TTC549 (cell line): ENCODE measurements around the gene LAMA3.

Source experiments
- FAIRE-seq: peaks from 2 replicates; lab custom pipeline; 2012; peaks lifted over from hg19 to GRCh38; lab: Jason Lieb, UNC

LAMA3 gene

GRCh38 chr18:23689031-23689615 is at the start of gene LAMA3:
Gene LAMA3, plus strand, starts transcription at chr18:23689453. Its CDS starts 231 bp downstream, at chr18:23689684.
- no peak for FAIRE-seq

DNA sequence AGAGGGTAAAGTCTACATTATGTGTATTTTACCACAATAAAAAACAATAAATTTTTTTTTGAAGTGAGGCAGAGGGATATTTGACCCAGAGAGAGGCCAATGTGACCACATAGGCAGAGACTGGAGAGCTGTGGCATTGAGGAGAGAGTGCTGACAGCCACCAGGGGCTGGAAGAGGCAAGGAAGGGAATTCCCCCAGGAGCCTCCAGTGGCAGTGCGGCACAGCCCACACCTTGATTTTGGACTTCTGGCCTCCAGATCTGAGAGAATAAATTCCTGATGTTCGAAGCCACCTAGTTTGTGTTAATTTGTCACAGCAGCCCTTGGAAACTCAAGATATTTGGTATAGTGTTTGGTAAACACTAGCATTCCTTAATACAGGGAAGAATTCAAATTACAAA is 49.2 kb upstream of the LAMA3 start:
- FAIRE-seq = no peak

DNA sequence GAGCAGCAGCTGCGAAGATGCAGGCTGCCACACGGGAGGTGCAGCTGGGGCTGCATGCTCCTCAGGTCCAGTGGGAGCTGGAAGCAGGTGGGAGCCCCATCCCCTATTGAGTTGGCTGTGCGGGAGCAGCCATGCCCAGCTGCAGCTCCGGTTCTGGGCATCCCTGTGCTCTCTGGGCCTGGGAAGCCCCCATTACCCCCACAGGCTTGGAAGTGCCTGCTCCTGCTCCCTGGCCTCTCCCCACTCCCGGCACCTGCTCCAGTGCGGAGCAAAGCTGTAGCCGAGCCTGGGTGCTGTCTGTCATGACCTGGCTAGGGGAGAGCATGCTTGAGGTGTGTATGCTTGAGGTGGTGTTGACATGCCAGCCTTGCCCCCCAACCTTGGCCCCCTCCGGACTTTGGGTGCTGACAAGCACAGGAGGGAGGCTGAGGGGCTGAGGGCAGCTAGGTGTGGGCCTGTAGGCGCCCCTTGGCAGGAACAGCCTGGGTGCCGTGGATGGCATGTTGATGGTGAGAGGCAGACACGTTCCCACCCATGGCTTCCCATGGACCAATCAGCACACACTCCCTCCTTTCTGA is 48.0 kb upstream of the LAMA3 start:
- no peak for FAIRE-seq

- no peak for FAIRE-seq
These were observed 47.2 kb upstream of the LAMA3 start for GRCh38 chr18:23641937-23642666.

DNA sequence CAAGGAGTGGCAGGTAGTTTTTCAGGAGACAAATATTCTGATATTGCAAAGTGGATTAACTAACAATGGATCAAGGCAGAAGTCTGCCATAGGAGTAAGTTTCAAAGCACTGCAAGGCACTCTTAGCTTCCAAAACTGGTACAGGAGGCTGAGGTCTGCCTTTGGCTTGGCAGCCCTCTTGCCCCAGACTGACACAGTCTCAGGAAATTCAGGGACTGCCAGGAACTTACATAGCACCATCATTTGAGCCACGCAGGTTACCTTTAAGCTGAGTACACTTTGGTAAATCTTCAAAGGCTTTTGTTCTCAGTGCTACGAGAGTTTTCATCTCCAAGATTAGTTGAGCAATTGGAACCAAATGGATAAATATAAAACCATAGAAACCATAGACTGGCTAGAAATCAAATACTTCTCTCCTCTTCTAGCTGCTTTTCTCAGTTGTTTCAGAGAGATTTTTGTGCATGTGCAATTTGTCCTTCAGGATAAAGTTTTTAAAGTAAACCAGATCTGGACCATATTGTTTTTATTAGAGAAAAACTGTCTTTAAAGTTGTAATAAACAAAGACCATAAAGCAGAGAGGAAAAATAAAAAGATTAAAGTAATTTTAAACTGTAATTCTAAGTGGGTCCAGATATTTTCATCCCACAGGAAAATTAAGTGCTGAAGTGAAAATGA is 45.3 kb upstream of the LAMA3 start:
- no peak for FAIRE-seq

GRCh38 chr18:23645568-23646175 is 43.6 kb upstream of the LAMA3 start:
- FAIRE-seq = no peak

DNA sequence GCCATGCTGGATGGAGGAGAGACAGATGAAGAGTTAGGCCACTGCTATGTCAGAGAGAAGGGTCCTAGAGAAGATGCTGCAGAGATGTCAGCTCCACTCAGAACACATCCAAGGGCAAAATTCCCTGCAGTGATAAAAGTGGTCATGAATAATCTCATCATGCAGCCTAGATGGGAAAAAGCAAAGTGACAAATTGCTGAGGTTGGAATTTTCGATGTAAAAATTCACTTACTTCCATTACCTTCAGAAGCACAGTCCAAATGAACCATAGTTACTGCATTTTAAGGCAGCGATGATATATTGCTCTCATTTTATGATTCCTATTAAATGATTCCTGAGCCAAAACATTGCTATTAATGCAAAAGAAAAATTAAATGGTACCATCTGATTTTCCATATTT is 43.0 kb upstream of the LAMA3 start:
- FAIRE-seq = no peak

DNA sequence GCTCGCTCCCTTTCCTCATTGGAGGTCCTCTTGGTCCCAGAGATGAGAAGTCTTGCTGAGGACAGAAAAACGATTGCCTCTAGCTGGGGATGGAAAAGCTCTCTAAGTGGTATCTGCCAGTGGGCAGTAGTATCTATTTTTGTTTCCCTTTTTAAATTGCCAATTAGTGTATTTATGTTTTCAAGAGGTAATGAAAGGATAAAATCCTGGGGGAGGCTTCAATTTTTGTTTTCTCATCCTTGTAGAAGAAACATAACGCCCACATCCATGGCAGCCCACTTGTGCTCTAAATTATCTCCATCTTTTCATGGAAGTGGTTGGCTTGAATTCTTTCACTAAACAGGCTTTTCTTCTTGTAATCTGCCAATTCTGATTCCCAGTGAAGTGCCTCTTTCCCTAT is 40.8 kb upstream of the LAMA3 start:
- no peak for FAIRE-seq

- no peak for FAIRE-seq
These were observed 40.2 kb upstream of the LAMA3 start for GRCh38 chr18:23648940-23649607.

- FAIRE-seq = no peak
These were observed 38.0 kb upstream of the LAMA3 start for GRCh38 chr18:23650968-23651927.

DNA sequence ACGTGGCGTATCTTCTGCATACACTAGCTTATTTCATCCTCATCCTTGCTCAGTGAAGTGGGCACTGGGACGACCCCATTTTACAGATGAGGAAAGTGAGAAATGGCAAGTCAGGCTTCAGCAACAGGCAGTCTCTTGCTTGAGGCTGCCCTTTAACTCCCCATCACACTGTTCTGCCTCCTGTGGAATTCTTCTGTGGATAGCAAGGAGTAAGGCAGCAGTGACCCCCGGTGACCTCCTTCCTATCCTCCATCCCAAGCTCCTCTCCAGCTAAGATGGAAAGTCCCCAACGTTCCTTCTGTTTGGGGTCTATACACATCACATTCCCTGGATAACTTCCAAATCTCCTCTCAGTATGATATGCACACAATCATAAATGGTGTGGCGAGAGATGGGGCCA is 37.0 kb upstream of the LAMA3 start:
- FAIRE-seq = no peak

- FAIRE-seq = no peak
These were observed 31.0 kb upstream of the LAMA3 start for GRCh38 chr18:23658285-23658684.

DNA sequence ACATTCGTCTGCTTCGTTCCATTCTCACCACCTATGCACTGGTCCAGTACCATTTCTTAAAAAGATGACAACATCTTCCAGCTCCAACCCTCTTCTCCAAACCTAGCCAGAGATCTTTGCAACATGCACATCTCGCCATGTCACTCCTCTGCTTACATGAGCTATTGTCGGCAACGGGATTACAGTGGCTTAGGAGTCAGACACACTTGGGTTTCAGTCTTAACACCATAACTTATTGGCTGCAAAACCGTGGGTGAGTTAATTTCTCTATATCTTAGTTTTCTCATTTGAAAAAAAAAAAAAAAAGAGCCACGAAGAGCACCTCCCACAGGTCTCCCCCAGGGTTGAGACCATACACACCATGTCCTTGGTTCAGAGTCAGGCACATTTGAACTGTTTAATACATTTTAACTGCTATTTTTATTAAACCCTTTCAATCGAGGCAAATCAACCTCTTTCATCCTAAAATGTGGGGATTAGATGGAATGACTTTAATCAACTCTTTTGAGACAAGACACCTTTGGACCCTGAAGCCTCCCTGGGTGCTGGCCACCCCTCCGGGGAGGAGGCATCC is 27.4 kb upstream of the LAMA3 start:
- FAIRE-seq = no peak

DNA sequence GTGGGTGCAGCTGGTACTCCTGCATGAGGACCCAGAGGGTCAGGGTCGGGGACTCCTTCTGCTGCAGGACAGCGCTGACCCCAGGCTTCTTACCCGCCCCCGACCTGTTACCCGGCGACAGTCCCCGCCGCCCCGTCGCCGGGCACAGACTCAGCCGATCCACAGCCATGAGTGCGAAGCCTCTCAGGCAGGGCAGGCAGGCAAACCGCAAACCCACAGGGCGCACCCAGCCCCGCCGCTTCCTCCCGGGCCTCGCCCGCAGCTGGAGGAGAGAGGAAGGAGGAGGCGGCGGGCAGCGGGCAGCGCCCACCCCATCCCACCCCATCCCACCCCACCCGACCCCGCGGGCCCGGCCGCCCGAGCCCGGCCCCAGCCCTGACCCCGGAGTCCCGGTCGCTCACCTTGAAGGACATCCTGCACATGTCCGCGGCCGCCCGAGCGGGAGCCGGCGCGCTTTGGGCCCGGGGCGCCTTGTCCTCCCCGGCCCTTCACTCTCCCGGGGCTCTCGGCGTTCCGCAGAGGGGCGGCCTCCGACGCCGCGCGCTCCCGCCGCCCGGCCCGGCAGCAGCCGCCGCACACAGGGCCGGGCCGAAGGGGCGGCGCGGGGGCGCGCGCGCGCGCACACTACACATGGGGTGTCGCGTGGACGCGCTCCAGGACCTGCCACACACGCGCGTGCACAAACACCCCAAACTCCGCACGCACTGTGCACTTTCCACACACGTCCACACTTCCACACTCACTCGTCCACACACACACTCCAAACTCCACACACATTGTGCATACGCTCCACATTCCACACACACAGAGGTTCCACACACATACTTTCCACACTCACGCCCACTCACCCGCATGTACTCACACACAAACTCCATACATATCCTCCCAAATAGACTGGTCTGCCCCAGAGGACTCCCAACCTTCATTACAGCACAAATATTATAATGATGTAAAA is 26.7 kb upstream of the LAMA3 start, which contains the start of gene ANKRD29:
Gene ANKRD29, minus strand, starts transcription at position 603 of the 955 bp plus-strand sequence. Its CDS starts 181 bp downstream, at position 422.
- no peak for FAIRE-seq

- no peak for FAIRE-seq
These were observed 24.6 kb upstream of the LAMA3 start for GRCh38 chr18:23664674-23665073.

- FAIRE-seq = no peak
These were observed 22.1 kb upstream of the LAMA3 start for GRCh38 chr18:23667114-23667513.

DNA sequence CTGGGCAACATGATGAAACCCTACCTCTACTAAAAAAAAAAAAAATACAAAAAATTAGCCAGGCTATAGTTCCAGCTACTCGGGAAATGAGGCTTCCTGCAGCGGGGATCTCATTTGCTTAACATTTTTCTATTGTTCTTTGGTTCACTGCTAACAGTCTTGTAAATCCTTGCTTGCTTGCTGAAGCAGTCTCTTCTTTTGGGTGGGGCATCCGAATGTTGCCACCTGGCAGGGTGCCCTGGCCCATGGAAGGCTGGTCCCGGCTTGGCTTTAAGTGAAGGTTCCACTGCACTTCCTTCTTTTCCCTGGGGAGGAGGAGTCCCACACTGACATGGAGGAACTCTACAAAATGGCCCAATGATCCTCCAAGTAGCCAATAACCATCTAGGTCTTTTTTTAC is 20.5 kb upstream of the LAMA3 start:
- no peak for FAIRE-seq

- no peak for FAIRE-seq
These were observed 20.0 kb upstream of the LAMA3 start for GRCh38 chr18:23669202-23669766.

GRCh38 chr18:23669804-23670405 is 19.3 kb upstream of the LAMA3 start:
- FAIRE-seq = no peak
